ENCODE results near the gene ZBTB24.

The ZBTB24 gene

DNA sequence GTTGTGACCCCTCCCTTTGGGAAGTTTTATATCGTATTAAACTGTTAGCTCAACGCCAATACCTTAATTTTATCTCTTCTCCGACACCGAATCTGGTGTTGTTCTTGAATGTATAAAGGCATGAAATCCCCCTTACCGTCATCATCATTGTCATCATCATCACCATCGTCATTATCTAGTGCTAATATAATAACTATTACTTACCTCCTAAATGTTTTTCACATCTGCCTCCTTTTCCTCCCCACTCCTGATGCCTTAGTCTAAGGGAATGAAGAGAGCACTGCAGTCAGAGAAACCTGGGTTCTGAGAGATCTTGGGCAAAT lies 677 bp upstream of the ZBTB24 start:
- Histone ChIP-seq H3K27ac (ENCODE audit: low read depth, low read length) (no peak overlapping the region), H3K9ac (ENCODE audit: low read depth in 1 of 2, low read length in 2 of 2) (peak overlapping the region; percentile 12 to 37), H3K4me1 (ENCODE audit: control insufficient read depth in 1 of 2, insufficient read depth in 2 of 2, low read length in 2 of 2) (peaks cover 37 to 39% of the 10 kb centered on the region in 2 donors), H3K9me3 (ENCODE audit: control insufficient read depth in 1 of 2, low read length in 2 of 2) (no peaks in the 10 kb centered on the region), H3K36me3 (ENCODE audit: control insufficient read depth in 1 of 2, insufficient read depth in 2 of 2, low read length in 2 of 2) (peaks cover 4 to 8% of the 10 kb centered on the region in 2 donors), H3K4me3 (ENCODE audit: low read depth in 1 of 2, low read length in 2 of 2) (peak overlapping the region; percentile 58 to 71), H3K27me3 (ENCODE audit: control insufficient read depth in 1 of 2, insufficient read depth in 2 of 2, low read length in 2 of 2) (no peaks in the 10 kb centered on the region)

DNA sequence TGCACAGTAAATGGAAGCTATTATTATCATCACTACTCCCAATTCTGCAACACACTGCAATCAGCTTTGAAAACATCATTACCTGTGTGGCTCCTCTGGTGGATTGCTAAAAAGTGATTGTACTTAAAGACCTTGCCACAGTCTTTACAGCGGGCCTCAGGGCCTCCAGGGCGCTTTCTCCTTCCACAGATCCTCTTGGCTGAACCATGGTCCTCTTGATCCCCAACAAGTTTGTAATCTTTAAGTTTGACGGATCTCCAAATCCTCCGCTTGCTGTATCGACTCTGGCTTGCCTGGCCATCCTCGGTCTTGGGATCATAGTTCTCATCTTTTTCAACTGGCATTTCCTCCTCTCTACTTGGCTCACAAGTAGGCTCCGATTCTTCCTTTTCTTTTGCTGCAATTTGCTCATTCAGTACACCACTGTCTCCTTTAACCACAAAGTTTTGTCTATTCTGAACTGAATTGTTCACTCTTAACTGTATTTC lies 2.0 kb downstream of the ZBTB24 start:
- H3K27ac ChIP-seq (ENCODE audit: low read depth, low read length) = no peak overlapping the region
- peaks cover 47 to 51% of the 10 kb centered on the region in 2 donors for H3K4me1 ChIP-seq (ENCODE audit: control insufficient read depth in 1 of 2, insufficient read depth in 2 of 2, low read length in 2 of 2)
- no peaks in the 10 kb centered on the region for H3K27me3 ChIP-seq (ENCODE audit: control insufficient read depth in 1 of 2, insufficient read depth in 2 of 2, low read length in 2 of 2)
- H3K4me3 ChIP-seq (ENCODE audit: low read depth in 1 of 2, low read length in 2 of 2) = peak overlapping the region; percentile 23 to 65
- peaks cover 8 to 11% of the 10 kb centered on the region in 2 donors for H3K36me3 ChIP-seq (ENCODE audit: control insufficient read depth in 1 of 2, insufficient read depth in 2 of 2, low read length in 2 of 2)
- no peaks in the 10 kb centered on the region for H3K9me3 ChIP-seq (ENCODE audit: control insufficient read depth in 1 of 2, low read length in 2 of 2)
- H3K9ac ChIP-seq (ENCODE audit: low read depth in 1 of 2, low read length in 2 of 2) = no peak overlapping the region

DNA sequence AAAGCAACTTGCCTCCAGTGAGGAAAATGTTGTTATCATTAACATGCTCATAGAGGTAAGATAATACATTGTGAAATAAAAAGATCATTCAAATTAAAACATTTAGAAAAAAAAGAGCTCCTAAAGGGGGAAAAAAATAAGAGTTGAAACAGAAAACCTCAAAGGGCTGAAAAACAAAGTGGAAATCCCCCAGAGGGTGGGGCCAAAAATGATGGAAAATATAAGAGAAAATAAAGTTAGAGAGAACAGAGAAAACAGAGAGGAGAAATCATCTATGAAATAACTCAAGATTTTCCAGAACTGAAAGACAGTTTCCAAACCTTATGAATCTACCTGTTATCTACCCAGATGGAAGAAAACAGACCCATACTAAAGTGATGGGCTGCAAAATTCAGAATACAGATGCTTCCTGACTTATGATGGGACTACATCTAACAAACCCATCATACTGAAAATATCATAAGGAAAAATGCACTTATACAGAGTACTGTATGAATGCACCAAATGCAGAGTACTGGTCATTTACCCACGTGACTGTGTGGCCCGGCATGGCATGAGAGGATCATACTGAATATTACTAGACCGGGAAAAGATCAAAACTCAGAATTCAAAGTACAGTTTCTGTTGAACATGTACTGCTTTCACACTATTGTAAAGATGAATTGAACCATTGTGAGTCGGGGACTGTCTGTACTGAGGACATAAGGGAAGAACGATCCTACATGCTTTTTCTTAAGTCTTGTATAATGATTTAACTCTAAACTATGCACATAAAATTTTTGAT lies 4.0 kb downstream of the ZBTB24 start:
- no peak overlapping the region for H3K9ac ChIP-seq (ENCODE audit: low read depth in 1 of 2, low read length in 2 of 2)
- H3K36me3 ChIP-seq (ENCODE audit: control insufficient read depth in 1 of 2, insufficient read depth in 2 of 2, low read length in 2 of 2) = peaks cover 11 to 28% of the 10 kb centered on the region in 2 donors
- peaks cover 47 to 48% of the 10 kb centered on the region in 2 donors for H3K4me1 ChIP-seq (ENCODE audit: control insufficient read depth in 1 of 2, insufficient read depth in 2 of 2, low read length in 2 of 2)

DNA sequence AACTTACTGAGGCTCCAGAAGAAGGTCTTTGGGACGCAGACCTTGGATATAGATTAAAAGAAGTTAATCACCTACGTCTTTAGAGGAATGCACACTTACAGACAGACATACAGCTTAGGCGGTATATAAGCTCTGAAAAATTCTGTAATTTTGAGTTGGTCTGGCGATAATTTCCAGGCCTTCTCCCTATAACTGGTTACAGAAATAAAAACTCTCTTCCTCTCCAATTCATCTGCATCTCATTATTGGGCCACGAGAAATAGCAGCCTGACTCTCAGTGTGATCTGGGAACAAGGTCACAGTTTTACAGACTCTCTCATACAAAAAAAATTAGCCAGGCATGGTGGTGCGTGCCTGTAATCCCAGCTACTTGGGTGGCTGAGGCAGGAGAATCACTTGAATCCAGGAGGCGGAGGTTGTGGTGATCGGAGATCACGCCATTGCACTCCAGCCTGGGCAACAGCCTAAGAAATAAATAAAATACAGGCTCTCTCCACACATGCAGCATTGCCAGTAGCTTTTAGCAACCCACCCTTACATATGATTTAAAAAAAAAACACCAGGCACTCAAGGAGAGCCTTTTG lies 4.7 kb downstream of the ZBTB24 start:
- H3K36me3 ChIP-seq (ENCODE audit: control insufficient read depth in 1 of 2, insufficient read depth in 2 of 2, low read length in 2 of 2) = peaks cover 14 to 36% of the 10 kb centered on the region in 2 donors
- no peaks in the 10 kb centered on the region for H3K9me3 ChIP-seq (ENCODE audit: control insufficient read depth in 1 of 2, low read length in 2 of 2)
- H3K27me3 ChIP-seq (ENCODE audit: control insufficient read depth in 1 of 2, insufficient read depth in 2 of 2, low read length in 2 of 2) = no peaks in the 10 kb centered on the region
- peak overlapping the region in 1 of 2 donors; percentile 37 for H3K4me3 ChIP-seq (ENCODE audit: low read depth in 1 of 2, low read length in 2 of 2)
- no peak overlapping the region for H3K9ac ChIP-seq (ENCODE audit: low read depth in 1 of 2, low read length in 2 of 2)
- H3K27ac ChIP-seq (ENCODE audit: low read depth, low read length) = no peak overlapping the region
- peaks cover 44% of the 10 kb centered on the region in 2 donors for H3K4me1 ChIP-seq (ENCODE audit: control insufficient read depth in 1 of 2, insufficient read depth in 2 of 2, low read length in 2 of 2)

More for the DNA sequence above, 4.0 kb downstream of the ZBTB24 start:
- Histone ChIP-seq H3K9me3 (ENCODE audit: control insufficient read depth in 1 of 2, low read length in 2 of 2) (no peaks in the 10 kb centered on the region), H3K27me3 (ENCODE audit: control insufficient read depth in 1 of 2, insufficient read depth in 2 of 2, low read length in 2 of 2) (no peaks in the 10 kb centered on the region), H3K27ac (ENCODE audit: low read depth, low read length) (no peak overlapping the region), H3K4me3 (ENCODE audit: low read depth in 1 of 2, low read length in 2 of 2) (peak overlapping the region; percentile 37 to 50)

DNA sequence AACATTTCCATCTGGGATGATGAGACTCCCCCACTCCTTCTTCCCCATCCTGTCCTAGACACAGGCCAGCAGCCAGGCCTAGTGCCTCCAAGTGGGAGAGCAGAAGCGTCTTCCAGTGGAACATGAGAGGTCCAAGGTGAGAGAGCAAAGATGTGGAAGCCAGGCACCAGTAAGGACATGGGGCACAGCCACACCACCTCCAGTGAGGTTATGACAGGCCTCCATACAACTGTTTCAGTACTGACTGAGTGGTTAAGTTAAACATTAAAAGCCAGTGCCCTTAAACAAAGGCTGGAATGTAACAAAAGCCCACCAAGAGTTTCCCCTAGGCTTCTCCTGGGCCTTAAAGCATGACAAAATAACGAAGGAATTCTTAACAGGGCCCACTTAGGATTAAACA lies 5.3 kb downstream of the ZBTB24 start:
- Histone ChIP-seq H3K27me3 (ENCODE audit: control insufficient read depth in 1 of 2, insufficient read depth in 2 of 2, low read length in 2 of 2) (no peaks in the 10 kb centered on the region), H3K9ac (ENCODE audit: low read depth in 1 of 2, low read length in 2 of 2) (no peak overlapping the region), H3K4me3 (ENCODE audit: low read depth in 1 of 2, low read length in 2 of 2) (peak overlapping the region in 1 of 2 donors; percentile 3), H3K36me3 (ENCODE audit: control insufficient read depth in 1 of 2, insufficient read depth in 2 of 2, low read length in 2 of 2) (peaks cover 15 to 42% of the 10 kb centered on the region in 2 donors), H3K27ac (ENCODE audit: low read depth, low read length) (no peak overlapping the region), H3K9me3 (ENCODE audit: control insufficient read depth in 1 of 2, low read length in 2 of 2) (no peaks in the 10 kb centered on the region), H3K4me1 (ENCODE audit: control insufficient read depth in 1 of 2, insufficient read depth in 2 of 2, low read length in 2 of 2) (peaks cover 44 to 47% of the 10 kb centered on the region in 2 donors)

DNA sequence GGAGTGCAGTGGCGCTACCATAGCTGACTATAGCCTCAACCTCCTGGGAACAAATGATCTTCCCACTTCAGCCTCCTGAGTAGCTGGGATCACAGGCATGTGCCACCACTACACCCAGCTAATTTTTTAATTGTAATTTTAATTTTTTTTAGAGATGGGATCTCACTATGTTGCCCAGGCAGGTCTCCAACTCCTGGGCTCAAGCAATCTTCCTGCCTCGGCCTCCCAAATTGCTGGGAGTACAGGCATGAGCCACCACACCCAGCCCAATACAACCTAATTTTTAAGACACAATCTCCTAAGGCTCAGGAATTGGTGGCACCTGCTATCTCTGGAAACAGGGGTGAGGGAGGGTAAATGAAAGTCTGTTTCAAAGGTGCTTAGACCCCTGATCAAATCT lies 5.8 kb downstream of the ZBTB24 start:
- Histone ChIP-seq H3K9ac (ENCODE audit: low read depth in 1 of 2, low read length in 2 of 2) (no peak overlapping the region), H3K4me1 (ENCODE audit: control insufficient read depth in 1 of 2, insufficient read depth in 2 of 2, low read length in 2 of 2) (peaks cover 42 to 51% of the 10 kb centered on the region in 2 donors), H3K9me3 (ENCODE audit: control insufficient read depth in 1 of 2, low read length in 2 of 2) (no peaks in the 10 kb centered on the region), H3K27me3 (ENCODE audit: control insufficient read depth in 1 of 2, insufficient read depth in 2 of 2, low read length in 2 of 2) (no peaks in the 10 kb centered on the region), H3K36me3 (ENCODE audit: control insufficient read depth in 1 of 2, insufficient read depth in 2 of 2, low read length in 2 of 2) (peaks cover 15 to 47% of the 10 kb centered on the region in 2 donors), H3K27ac (ENCODE audit: low read depth, low read length) (no peak overlapping the region), H3K4me3 (ENCODE audit: low read depth in 1 of 2, low read length in 2 of 2) (peak overlapping the region in 1 of 2 donors; percentile 3)

DNA sequence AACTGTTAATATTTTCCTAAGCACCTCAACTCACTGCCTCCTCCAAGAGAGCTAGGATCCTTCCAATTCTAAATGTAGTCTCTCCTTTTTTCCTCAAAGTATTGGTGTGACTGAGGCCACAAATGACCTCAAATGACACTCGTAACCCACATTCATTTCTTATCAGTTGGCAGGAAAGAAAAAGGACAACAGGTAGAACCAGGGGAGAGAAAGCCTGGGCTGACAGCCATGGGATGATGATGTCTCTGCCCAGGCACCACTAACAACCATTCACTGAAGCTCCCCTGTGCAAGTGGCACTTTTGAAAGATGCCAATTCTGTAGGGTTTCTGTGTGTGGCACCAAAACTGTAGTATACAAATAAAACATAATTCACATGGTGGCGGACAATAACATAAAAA lies 7.4 kb downstream of the ZBTB24 start:
- Histone ChIP-seq H3K4me1 (ENCODE audit: control insufficient read depth in 1 of 2, insufficient read depth in 2 of 2, low read length in 2 of 2) (peaks cover 31 to 45% of the 10 kb centered on the region in 2 donors), H3K36me3 (ENCODE audit: control insufficient read depth in 1 of 2, insufficient read depth in 2 of 2, low read length in 2 of 2) (peaks cover 23 to 57% of the 10 kb centered on the region in 2 donors), H3K27me3 (ENCODE audit: control insufficient read depth in 1 of 2, insufficient read depth in 2 of 2, low read length in 2 of 2) (no peaks in the 10 kb centered on the region), H3K9ac (ENCODE audit: low read depth in 1 of 2, low read length in 2 of 2) (no peak overlapping the region), H3K27ac (ENCODE audit: low read depth, low read length) (no peak overlapping the region), H3K4me3 (ENCODE audit: low read depth in 1 of 2, low read length in 2 of 2) (no peak overlapping the region), H3K9me3 (ENCODE audit: control insufficient read depth in 1 of 2, low read length in 2 of 2) (no peaks in the 10 kb centered on the region)

DNA sequence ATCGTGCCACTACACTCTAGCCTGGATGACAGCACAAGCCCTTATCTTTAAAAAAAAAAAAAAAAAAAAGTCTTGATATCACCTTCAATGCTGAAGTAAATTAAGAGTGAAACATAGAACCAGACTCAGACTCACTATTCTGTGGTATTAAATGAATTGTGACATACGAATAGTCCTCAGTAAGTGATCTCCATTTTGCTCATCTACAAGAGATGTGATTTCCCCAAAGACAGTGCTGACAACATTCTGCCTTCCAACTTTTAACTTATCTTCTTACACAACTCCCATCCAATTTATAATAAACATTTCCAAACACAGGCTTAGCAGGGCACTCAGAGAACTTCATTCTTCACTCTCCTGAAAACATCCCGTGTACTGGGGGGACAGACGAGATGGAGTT lies 8.0 kb downstream of the ZBTB24 start:
- no peak overlapping the region for H3K4me3 ChIP-seq (ENCODE audit: low read depth in 1 of 2, low read length in 2 of 2)
- no peak overlapping the region for H3K9ac ChIP-seq (ENCODE audit: low read depth in 1 of 2, low read length in 2 of 2)
- no peaks in the 10 kb centered on the region for H3K27me3 ChIP-seq (ENCODE audit: control insufficient read depth in 1 of 2, insufficient read depth in 2 of 2, low read length in 2 of 2)
- H3K9me3 ChIP-seq (ENCODE audit: control insufficient read depth in 1 of 2, low read length in 2 of 2) = no peaks in the 10 kb centered on the region
- H3K36me3 ChIP-seq (ENCODE audit: control insufficient read depth in 1 of 2, insufficient read depth in 2 of 2, low read length in 2 of 2) = peaks cover 27 to 64% of the 10 kb centered on the region in 2 donors
- peaks cover 25 to 40% of the 10 kb centered on the region in 2 donors for H3K4me1 ChIP-seq (ENCODE audit: control insufficient read depth in 1 of 2, insufficient read depth in 2 of 2, low read length in 2 of 2)
- H3K27ac ChIP-seq (ENCODE audit: low read depth, low read length) = no peak overlapping the region

DNA sequence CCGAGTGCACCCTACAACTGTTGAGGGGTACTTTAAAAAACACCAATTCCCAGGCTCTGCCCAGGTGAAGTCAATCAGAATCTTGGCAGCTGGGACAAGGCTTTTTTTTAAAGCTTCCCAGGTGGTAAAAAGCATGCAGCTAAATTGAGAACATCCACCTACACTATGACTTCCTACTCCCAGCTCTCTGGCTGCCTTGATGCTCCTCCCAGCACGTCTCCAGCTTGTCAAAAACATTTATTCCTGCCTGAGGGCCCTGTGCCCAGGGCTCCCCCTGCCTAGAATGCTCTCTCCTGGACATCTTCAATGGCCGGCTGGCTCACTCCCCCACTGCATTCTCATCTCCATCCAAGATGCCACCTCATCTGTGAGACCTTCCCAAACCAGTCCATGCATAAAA lies 9.9 kb downstream of the ZBTB24 start:
- H3K9ac ChIP-seq (ENCODE audit: low read depth in 1 of 2, low read length in 2 of 2) = no peak overlapping the region
- peaks cover 29 to 80% of the 10 kb centered on the region in 2 donors for H3K36me3 ChIP-seq (ENCODE audit: control insufficient read depth in 1 of 2, insufficient read depth in 2 of 2, low read length in 2 of 2)
- no peaks in the 10 kb centered on the region for H3K27me3 ChIP-seq (ENCODE audit: control insufficient read depth in 1 of 2, insufficient read depth in 2 of 2, low read length in 2 of 2)

More for the DNA sequence above, 9.9 kb downstream of the ZBTB24 start:
- Histone ChIP-seq H3K27ac (ENCODE audit: low read depth, low read length) (no peak overlapping the region), H3K4me1 (ENCODE audit: control insufficient read depth in 1 of 2, insufficient read depth in 2 of 2, low read length in 2 of 2) (peaks cover 10 to 26% of the 10 kb centered on the region in 2 donors), H3K9me3 (ENCODE audit: control insufficient read depth in 1 of 2, low read length in 2 of 2) (no peaks in the 10 kb centered on the region), H3K4me3 (ENCODE audit: low read depth in 1 of 2, low read length in 2 of 2) (no peak overlapping the region)

Data from duodenal mucosa (tissue), 2 donors.